Kidney (tissue), 22 donors: ENCODE measurements around the gene WFIKKN2. TPM values are rescaled to one million over a fixed set of nuclear protein-coding genes. Genes with fewer than 3 reads are reported as not detected.

Experiments used
- DNase-seq, 5 donors: peaks; one replicate each; pipeline ENCODE4 v3.0.0-alpha.2; 2013 to 2020
- FAIRE-seq: peaks from 2 replicates; lab custom pipeline; 2012; peaks lifted over from hg19 to GRCh38; lab: Jason Lieb, UNC
- H3K27ac ChIP-seq, 2 donors: one replicate each; pipeline ENCODE4 v1.7.0; 2013; ENCODE audit warnings: low read depth in 2 of 2, low read length in 2 of 2, inconsistent platforms in 1 of 2
- H3K27me3 ChIP-seq: one replicate; pipeline ENCODE4 v1.7.1; 2013; ENCODE audit warnings: low read length, inconsistent platforms; ENCODE audit not compliant: control insufficient read depth, insufficient read depth
- H3K36me3 ChIP-seq, 3 donors: one replicate each; pipeline versions ENCODE4 v1.7.0 to v1.7.1; 2013; ENCODE audit warnings: low read length in 3 of 3, control low read depth in 1 of 3, inconsistent platforms in 1 of 3; ENCODE audit not compliant: insufficient read depth in 3 of 3, control insufficient read depth in 2 of 3
- H3K4me1 ChIP-seq, 3 donors: one replicate each; pipeline versions ENCODE4 v1.7.0 to v1.7.1; 2013; ENCODE audit warnings: low read length in 3 of 3, inconsistent platforms in 1 of 3, low read depth in 1 of 3; ENCODE audit not compliant: control insufficient read depth in 2 of 3, insufficient read depth in 2 of 3
- H3K4me3 ChIP-seq, 3 donors: one replicate each; pipeline versions ENCODE4 v1.7.0 to v1.8.1; 2013; ENCODE audit warnings: low read length in 3 of 3, control low read depth in 1 of 3, inconsistent platforms in 1 of 3
- H3K9ac ChIP-seq, 3 donors: one replicate each; pipeline versions ENCODE4 v1.7.0 to v1.7.1; 2013; ENCODE audit warnings: low read length in 3 of 3, control low read depth in 1 of 3, inconsistent platforms in 1 of 3
- H3K9me3 ChIP-seq, 3 donors: one replicate each; pipeline versions ENCODE4 v1.7.0 to v1.7.1; 2013; ENCODE audit warnings: low read length in 3 of 3, control low read depth in 1 of 3, inconsistent platforms in 1 of 3; ENCODE audit not compliant: control insufficient read depth in 2 of 3, insufficient read depth in 1 of 3
- intact Hi-C: fragments of 100-400 bp; cut with DNase I; formaldehyde crosslinking; loops from one replicate; pipeline ENCODE4 v1.11.1; 2022
- long read RNA-seq, 10 donors: library from polyadenylated mRNA in 1 of 10; unstranded in 1 of 10; transcript quantifications; one replicate each; pipeline ENCODE4 v2.0.0 and lab custom pipeline, GENCODE V29; 2021 to 2026
- polyA plus RNA-seq: library from polyadenylated mRNA; stranded (reverse); fragments of 350-450 nt; fragmentation: Illumina TruSeq; extraction: RNeasy Lipid Tissue Mini Kit (QIAGEN cat#74804); gene quantifications from one replicate; pipeline ENCODE4 v1.2.3, GENCODE V29; 2014; ENCODE audit warnings: low read depth, low replicate concordance; ENCODE audit not compliant: insufficient read depth
- total RNA-seq: library from RNA; stranded (reverse); fragmentation: NEBNext Ultra II Directional; extraction: Animal tissue kit (Norgen Biotek cat#: 25700); gene quantifications from one replicate; pipeline ENCODE4 v1.2.1, GENCODE V29; 2021
- TF ChIP-seq, protein P1 (sequence below): IDR thresholded peaks from 3 replicates; pipeline ENCODE4 v1.5.1; 2012; ENCODE audit warnings: mild to moderate bottlenecking, moderate library complexity, borderline replicate concordance; ENCODE audit not compliant: insufficient read depth; ENCODE audit errors: extremely low read depth
- donor health status: control.
- donor health status: control.
- donor health status: control.
- donor health status: control.
- donor health status: control.
- donor health status: DM: yes; HTN: yes; CAD: no.
- donor health status: Normal renal cell carcinoma (clear cell type).

WFIKKN2 gene
- total RNA-seq (0.09 TPM), polyA plus RNA-seq (not detected)
- long read RNA-seq, donor 1, partial matches to known transcripts, result 0 of 2 reads
- long read RNA-seq, donor 1, other reads (novel, unspliced or antisense), result 0 of 2 reads
- long read RNA-seq, donor 2, result 0 reads
- long read RNA-seq, donor 3, result 0 reads
- long read RNA-seq, donor 4, result 0 reads
- long read RNA-seq, donor 5, result 0 reads
- long read RNA-seq, donor 6, result 0 reads
- long read RNA-seq, donor 7, result 0 reads
- long read RNA-seq, donor 8, result 0 reads
- long read RNA-seq, donor 9, result 0 reads
- long read RNA-seq, donor 10, result 0 reads

- no peak within 1 kb of the TSS for H3K27ac ChIP-seq
- H3K27me3 ChIP-seq, result no peaks in the 10 kb centered on the region
- H3K9ac ChIP-seq, result peak within 1 kb of the TSS in 1 of 3 donors; percentile 4
- DNase-seq (peak in 2 of 5 donors; percentile 63 to 67), FAIRE-seq (no peak)
- H3K4me3 ChIP-seq, result peak within 1 kb of the TSS in 2 of 3 donors; percentile 3 to 53
- TF ChIP-seq, protein P1, sequence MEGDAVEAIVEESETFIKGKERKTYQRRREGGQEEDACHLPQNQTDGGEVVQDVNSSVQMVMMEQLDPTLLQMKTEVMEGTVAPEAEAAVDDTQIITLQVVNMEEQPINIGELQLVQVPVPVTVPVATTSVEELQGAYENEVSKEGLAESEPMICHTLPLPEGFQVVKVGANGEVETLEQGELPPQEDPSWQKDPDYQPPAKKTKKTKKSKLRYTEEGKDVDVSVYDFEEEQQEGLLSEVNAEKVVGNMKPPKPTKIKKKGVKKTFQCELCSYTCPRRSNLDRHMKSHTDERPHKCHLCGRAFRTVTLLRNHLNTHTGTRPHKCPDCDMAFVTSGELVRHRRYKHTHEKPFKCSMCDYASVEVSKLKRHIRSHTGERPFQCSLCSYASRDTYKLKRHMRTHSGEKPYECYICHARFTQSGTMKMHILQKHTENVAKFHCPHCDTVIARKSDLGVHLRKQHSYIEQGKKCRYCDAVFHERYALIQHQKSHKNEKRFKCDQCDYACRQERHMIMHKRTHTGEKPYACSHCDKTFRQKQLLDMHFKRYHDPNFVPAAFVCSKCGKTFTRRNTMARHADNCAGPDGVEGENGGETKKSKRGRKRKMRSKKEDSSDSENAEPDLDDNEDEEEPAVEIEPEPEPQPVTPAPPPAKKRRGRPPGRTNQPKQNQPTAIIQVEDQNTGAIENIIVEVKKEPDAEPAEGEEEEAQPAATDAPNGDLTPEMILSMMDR, result no peak
- H3K36me3 ChIP-seq, result no peaks in the 10 kb centered on the region
- intact Hi-C loops, result no loop called here
- peaks cover 0 to 2% (median 0%) of the 10 kb centered on the region in 3 donors for H3K4me1 ChIP-seq
- no peaks in the 10 kb centered on the region for H3K9me3 ChIP-seq
Measured at GRCh38 chr17:50835301-50836234, at the start of gene WFIKKN2. TSS of gene WFIKKN2 (plus strand) at chr17:50835586. CDS start at chr17:50835938, 352 bp downstream.

GRCh38 chr17:50785946-50786570, 49.3 kb upstream of the WFIKKN2 start:
- TF ChIP-seq, protein P1, result no peak
- H3K4me3 ChIP-seq, result no peak overlapping the region
- FAIRE-seq, result no peak
- H3K9ac ChIP-seq, result no peak overlapping the region
- H3K36me3 ChIP-seq, result no peaks in the 10 kb centered on the region
- H3K4me1 ChIP-seq, result no peaks in the 10 kb centered on the region
- H3K27ac ChIP-seq, result no peak overlapping the region
- DNase-seq, result no peak
- intact Hi-C loops, result no loop called here
- no peaks in the 10 kb centered on the region for H3K9me3 ChIP-seq
- H3K27me3 ChIP-seq, result no peaks in the 10 kb centered on the region

DNA sequence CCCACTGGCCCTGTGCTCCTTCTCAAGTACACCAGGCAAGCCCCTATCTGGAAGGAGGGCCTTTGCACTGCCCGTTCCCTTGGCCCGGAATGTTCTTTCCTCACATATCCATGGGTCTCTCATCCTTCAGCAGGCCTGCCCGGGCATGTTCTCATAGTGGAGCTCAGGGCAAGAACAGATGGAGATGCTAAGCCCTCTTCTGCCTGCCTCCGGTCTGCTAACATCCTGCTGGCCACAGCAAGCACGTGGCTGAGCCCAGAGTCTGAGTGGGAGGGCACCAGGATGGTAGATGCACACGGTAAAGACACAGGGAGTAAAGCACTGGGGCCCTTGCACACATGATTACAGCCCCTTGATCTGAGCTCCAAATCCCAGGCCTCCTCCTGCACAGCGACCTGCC, 48.3 kb upstream of the WFIKKN2 start:
- H3K4me1 ChIP-seq, result no peaks in the 10 kb centered on the region
- no peak overlapping the region for H3K9ac ChIP-seq
- H3K27me3 ChIP-seq, result no peaks in the 10 kb centered on the region
- H3K27ac ChIP-seq, result no peak overlapping the region
- no peaks in the 10 kb centered on the region for H3K36me3 ChIP-seq
- H3K4me3 ChIP-seq, result no peak overlapping the region
- intact Hi-C loops, result no loop called here
- H3K9me3 ChIP-seq, result no peaks in the 10 kb centered on the region
- no peak for DNase-seq
- TF ChIP-seq, protein P1, result no peak
- FAIRE-seq, result no peak
